Effector CD4-positive, alpha-beta T cell (primary cell): Measurements from ENCODE around the gene FAM163B.

Source experiments
- DNase-seq: peaks from one replicate; pipeline ENCODE4 v3.0.0-alpha.2; 2020

FAM163B gene

DNA sequence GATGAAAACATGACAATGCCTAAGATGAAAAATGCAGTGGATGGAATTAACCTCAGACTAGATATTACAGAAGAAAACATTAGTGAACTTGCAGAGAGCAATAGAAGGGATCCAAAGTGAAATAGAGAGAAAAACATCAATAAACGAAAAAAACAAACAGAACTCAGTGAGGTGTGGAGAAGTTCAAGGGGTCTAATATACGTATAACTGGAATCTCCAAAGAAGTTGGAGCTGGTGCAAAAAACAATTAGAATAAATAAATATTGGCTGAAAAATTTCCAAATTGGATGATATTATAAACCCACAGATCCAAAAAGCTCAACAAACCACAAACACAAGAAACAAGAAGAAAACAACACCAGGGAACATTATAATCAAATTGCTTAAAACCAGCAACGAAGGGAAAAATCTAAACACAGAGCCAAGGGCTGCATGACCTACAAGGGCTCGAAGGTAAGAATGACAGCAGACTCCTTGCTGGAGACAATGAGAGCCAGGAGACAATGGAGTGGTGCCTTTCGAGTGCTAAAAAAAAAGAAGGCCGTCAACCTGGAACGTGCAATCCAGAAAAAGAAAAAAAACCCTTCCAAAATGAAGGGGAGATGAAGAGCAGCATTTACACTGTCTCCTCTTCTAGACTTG lies 11.8 kb downstream of the FAM163B start:
- DNase-seq, result no peak

GRCh38 chr9:133595910-133596309 lies 13.3 kb downstream of the FAM163B start:
- DNase-seq, result no peak

- no peak for DNase-seq
Measured at GRCh38 chr9:133594310-133594709, 14.9 kb downstream of the FAM163B start.

- no peak for DNase-seq
Measured at GRCh38 chr9:133593587-133594253, 15.5 kb downstream of the FAM163B start.

GRCh38 chr9:133592731-133593409 lies 16.3 kb downstream of the FAM163B start:
- no peak for DNase-seq

GRCh38 chr9:133591985-133592384 lies 17.2 kb downstream of the FAM163B start:
- no peak for DNase-seq

GRCh38 chr9:133591116-133591910 lies 17.9 kb downstream of the FAM163B start:
- DNase-seq, result no peak

DNA sequence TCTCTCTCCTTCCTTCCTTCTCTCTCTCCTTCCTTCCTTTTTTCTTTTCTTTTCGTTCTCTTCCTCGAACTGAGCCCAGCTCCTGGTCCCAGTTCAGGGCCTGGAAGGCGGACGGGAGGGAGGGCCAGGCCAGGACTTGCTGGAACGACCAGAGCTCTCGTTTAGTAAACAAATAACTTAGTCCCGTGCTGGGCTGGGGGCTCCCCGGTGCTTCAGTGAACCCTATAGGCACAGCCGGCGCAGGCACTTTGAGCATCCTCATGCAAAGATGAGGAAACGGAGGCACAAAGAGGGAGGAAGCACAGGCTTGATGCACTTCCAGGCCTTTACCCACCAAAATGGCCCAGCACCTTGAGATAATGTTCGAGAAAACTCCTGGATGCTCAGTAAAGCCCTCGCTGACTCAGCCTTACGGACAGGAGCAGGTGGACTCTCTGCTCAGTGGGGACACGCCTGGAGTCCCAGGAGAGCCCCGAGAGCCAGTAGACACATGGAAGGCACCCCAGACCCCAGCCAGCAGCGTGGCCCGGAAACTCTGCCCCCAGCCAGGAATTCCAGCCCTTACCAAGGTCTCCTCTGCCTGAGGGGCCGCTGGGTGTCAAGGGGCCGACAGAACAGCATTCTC lies 18.8 kb downstream of the FAM163B start:
- no peak for DNase-seq

DNA sequence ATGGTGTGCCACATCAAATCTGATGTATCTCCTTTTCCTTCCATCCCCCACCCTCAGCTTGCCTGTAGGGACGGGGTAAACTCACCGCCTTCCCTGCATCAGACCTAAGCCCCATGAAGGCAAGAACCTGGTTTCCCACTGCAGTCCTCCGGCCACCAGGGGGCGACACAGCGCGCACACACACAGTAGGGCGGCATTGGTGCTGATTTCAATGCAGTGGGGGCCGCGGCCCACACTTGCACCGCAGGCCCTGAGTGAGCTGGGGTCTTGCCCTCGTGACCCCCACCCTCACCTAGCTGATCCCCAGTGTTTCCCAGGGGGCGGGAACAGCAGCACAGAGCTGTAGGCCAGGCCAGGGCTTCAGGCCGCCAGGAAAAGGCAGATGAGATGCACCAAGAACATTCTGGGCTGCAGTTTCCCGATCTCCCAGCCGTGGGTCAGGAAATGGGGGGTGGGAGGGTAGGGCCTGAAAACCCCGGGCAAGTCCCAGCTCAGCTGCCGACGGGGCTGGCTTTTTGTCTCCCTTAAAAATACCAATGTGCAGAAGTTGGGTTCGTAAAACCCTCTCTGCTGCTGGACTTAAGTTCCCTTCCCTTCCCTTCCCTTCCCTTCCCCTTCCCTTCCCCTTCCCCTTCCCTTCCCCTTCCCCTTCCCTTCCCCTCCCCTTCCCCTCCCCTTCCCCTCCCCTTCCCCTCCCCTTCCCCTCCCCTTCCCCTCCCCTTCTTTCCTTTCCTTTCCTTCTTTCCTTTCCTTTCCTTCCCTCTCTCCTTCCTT lies 19.5 kb downstream of the FAM163B start:
- DNase-seq, result peak; percentile 42

GRCh38 chr9:133587466-133587865 lies 21.7 kb downstream of the FAM163B start:
- DNase-seq, result no peak

DNA sequence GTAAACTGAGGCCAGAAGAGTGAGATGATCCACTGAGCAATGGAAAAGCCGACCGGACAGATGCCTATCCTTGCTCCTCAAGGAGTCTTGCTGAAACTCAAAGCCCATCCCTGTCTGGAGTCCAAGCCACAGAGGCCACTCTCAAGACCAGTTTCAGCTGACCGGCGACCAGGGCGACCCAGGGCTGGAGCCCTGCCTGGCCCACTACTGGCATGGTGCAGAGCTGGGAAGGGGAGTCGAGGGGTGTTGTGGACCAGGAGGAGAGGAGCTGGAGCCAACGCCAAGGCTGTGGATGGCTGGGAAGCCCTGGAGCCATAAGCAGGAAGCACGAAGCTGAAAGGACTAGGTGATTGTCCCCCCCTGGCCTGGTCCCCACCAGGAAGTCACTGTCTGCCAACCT lies 22.1 kb downstream of the FAM163B start:
- no peak for DNase-seq

GRCh38 chr9:133585481-133586351 lies 23.5 kb downstream of the FAM163B start:
- no peak for DNase-seq

DNA sequence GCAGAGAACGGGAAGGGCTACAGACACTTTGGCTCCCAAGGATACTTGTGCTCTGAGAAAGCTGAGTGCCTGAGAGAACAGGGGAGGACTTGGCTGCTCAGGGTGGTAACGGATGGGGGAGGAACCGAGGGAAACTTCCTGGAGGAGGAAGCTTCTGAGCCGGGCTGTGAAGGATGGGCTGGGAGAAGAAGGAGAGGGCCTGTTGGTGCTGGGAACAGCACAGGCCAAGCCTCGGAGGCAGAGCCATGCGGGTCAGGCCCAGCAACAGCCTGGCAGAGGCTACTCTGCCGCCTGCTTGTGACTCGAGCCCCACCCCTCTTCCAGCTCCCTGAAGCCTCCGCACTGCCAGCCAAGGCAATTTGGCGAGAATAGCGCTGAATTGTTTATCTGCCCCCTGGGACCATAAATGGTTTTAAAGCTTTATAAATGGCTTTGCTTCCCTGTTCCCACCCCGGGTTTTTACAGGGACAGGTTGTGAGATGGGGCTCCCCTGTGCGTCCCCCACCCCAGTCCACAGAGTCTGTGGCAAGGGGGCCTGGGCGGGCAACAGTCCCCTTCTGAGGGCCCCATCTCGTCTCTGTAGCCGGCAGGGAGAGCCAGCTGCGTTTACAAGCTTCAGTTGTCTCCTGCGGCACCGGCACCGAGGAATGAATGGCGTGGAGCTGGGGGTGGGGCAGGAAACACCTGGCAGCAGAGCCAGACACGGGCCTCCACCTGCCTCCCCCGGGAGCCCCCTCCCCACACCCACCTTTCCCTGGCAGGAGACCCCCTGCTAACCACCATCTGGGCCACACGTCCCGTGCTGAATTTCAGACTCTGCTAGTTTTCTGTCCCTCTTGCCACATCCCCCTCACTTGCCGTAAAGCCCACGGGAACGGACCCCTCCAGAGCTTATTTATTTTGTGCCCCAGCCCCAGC lies 24.4 kb downstream of the FAM163B start:
- no peak for DNase-seq

DNA sequence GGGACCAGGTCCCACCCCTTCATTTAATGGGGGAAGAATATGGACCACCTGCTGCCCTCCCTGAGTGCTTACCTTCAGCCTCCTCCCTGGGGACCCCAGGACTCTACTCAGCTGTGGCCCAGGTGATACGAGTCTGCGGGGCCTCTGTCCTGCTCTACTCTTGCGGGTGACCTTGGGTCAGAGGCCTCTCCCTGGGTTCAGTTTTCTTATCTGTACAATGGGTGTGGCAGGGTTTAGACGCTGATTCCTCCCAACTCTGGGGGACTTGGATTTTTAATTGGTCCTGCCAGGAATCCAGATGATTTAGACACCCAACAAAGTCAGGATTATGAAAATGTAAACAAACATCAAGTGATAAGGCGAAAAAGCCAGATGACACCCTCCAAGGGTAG lies 25.0 kb downstream of the FAM163B start:
- DNase-seq, result no peak

DNA sequence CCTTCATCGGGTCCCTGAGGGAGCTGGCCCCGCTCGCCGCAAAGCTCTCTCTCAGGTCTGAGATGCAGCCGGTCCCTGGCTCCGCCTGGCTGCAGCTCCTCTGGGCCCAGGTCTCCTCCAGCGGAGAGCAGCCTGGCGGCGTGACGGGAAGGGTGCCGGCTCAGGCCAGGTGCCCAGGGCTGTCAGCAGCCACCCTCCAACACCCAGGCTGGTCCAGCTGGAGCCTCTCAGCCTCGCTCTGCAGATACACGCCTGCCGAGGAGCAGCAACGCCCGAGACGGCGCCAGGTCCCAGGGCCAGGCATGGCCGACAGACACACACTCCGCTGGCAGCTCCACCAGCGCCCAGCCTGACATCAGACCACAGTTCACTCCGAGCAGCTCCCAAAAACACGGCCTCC lies 25.6 kb downstream of the FAM163B start:
- DNase-seq, result no peak

DNA sequence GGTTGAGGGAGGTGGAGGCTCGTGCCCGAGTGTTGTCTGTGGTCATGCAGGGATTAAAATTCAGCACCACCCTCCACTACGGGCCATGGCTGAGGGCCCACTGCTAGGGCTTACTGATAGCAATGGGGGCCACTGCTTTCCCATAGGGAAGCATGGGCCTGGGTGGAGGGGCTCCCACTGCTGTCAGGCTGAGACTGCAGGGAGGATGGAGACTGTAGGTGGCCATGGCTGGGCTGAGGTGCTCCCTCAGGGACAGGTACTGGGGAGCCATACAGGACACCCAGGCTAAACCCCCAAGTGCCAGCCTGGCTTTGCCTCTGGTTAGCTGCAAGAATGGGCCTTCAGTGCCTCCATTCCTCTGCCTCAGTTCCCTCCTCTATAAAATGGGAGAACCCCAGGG lies 26.1 kb downstream of the FAM163B start:
- DNase-seq, result no peak

- DNase-seq, result no peak
Measured at GRCh38 chr9:133582501-133583045, 26.6 kb downstream of the FAM163B start.

DNA sequence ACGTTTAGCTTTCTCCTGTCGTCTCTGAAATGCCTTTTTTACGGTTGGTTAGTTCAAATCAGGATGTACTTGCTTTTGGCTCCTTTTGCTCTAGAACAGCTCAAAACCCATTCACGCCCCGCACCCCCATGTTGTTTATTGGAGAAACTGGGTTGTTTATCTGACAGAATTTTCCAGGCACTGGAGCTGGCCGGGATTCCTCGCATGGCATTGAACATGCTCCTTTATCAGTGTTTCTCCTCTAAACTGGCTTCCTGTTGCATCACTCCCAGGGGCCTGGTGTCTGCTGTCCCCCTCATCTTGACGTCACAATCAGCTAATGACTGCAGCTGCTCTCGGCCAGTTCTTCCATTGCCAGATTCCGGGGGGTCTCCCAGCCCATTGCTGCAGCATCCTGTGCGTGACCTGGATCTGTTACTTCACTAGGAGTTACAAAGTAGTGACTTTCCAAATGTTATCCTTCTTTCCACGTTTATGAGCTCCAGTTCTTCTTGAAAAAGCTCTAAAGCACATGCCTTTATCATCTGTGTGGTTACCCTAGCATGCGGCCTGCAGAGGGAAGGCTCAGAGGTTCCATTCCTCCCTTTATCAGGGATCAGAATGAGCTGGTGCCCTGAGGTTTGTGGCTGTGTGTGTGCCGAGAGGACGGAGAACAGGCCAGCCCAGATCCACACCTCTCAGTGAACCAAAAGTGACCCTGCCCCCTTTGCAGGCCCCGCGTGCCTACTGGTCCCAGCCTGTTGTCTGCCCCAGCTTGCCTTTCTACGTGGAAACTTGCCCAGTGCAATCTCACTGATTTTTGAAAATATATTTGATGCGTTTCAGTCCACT lies 27.5 kb downstream of the FAM163B start:
- DNase-seq, result no peak

- DNase-seq, result no peak
Measured at GRCh38 chr9:133581011-133581410, 28.2 kb downstream of the FAM163B start.
